HG02884 (cell line): Measurements from ENCODE around the gene HLA-C.
"Not testable (repeated sequence)": the region's sequence is repeated elsewhere in the genome, so short reads cannot be mapped to it uniquely, and the experiment has no call there.

ENCODE experiments used
- ATAC-seq: cut with Tn5 transposase; IDR thresholded peaks from one replicate; pipeline ENCODE4 v1.9.1; 2021; ENCODE audit warnings: mild to moderate bottlenecking, moderate library complexity; ENCODE audit not compliant: unreplicated experiment

Gene HLA-C

GRCh38 chr6:31270788-31271640 lies 878 bp downstream of the HLA-C start:
- ATAC-seq: no peak

DNA sequence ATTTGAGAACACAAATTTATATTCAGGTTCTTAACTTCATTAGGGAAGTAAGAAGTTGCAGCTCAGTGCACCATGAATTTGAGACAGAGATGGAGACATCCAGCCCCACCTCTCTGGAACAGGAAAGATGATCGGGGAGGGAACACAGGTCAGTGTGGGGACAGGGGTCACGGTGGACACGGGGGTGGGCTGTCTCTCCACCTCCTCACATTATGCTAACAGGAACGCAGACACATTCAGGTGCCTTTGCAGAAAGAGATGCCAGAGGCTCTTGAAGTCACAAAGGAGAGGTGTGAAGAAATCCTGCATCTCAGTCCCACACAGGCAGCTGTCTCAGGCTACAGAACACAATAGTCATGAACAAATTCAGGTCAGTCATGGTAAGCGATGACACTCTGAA lies 3.1 kb downstream of the HLA-C start:
- ATAC-seq: no peak

- no peak for ATAC-seq
These were observed 3.5 kb downstream of the HLA-C start for GRCh38 chr6:31268369-31268765.

DNA sequence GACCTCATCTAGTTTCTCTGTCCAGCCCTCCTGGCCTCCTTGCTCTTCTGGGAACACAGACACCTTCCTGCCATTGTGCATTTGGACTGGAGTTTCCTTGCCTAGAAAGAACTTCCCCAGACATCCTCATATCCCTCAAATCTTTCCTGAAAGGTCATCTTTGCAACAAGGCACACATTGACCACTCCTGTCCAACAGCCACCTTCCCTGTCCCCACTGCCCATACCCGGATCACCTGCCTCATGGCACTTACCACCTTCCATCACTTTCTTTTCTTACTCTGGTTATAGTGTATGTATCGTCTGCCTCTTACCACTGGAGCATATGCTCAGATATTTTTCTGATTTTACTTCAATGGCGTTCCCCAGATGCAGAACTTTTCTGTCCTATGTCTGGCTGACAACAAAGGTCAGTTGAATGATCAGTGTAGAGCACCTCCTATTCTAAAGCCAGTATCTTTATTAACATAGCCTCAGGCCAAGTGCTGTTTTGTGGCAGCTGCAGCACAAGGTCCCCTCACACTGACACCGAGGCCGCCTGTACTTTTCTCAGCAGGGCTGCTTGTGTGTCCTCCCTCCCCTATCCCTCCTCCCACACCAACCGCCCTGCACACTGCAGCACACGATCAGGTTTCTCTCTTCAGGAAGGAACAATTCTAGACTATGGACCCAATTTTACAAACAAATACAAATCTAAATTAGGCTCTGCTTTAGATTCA lies 4.1 kb downstream of the HLA-C start:
- ATAC-seq: no peak

DNA sequence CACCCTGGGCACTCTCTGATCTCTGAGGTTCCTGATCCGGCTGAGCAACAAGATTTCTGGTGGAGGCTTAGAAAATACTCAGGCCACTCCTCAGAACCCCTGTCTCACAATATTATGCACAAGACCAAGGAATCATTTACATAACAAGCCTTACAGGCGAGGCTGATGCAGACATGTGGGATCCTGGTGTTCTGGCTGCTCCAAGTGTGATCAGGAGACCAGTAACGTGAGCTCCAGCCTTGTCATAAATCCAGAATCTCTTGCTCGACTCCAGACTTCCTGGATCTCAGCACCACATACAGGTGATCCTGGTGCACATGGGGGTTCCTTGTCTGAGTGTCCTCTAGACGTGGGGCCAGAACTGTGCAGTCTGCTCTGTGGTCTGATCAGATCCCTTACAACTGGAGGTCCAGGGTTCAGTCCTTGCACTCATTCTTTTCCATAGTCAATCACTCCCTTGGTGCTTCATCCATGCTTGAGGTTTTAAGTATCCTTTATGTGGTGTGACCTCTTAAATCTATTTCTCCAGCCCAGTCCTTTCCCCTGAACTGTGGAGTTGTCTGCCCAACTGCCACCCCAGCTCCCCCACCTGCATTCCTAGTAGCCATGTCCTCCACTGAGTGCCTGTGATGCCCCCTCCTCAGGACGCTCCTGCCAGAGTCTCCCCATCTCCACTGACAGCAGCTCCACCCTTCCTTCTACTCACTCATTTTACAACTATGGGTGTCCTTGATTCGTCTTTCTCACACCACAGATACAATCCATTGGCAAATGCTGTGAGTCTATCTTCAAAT lies 5.1 kb downstream of the HLA-C start:
- no peak for ATAC-seq

DNA sequence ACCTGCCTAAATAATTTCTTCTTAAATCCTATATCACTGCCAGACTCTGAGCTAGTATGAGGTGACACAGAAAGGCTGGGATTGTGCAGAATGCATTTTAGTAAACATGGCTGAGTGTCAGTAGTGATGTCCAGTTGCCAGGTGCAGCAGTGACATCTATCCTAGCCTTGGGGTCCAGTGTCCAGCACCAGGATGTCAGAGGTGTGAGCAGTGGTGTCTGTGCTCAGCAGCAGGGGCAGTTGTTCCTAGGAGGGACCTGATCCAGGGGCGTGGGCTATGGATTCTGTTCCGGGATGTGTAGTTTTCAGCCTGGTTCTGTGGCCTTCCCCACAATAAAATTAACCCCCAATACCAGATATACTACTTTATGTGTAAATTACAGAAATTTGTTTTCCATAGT lies 6.0 kb downstream of the HLA-C start:
- ATAC-seq: no peak

GRCh38 chr6:31263346-31263933 lies 8.5 kb downstream of the HLA-C start:
- ATAC-seq: not testable (repeated sequence)

DNA sequence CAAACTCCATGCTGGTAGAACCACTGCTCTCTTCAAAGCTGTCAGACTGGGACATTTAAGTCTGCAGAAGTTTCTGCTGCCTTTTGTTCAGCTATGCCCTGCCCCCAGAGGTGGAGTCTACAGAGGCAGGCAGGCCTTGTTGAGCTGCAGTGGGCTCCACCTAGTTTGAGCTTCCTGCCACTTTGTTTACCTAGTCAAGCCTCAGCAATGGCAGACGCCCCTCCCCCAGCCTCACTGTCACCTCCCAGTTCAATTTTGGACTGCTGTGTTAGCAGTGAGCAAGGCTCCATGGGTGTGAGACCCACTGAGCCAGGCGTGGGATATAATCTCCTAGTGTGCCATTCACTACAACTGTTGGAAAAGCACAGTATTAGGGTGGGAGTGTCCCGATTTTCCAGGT lies 11.9 kb downstream of the HLA-C start:
- not testable (repeated sequence) for ATAC-seq

DNA sequence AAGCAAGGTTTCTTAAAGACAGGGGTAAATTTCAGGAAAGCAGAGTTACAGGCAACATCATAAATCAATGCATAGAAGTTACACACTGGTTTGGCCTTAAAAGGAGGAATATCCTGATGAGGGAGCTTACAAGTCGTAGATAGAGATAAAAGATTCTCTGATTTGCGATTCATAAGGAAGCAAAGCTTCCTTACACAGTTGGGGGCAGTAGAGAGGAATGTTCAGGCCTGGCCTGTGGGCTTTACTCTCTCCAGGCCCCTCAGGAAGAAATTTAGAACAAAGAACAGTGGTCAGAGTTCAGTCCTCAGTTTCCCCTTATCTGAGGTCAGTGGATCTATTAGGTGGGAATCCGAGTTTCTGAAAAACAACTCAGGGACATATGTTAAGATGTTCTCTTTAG lies 19.3 kb downstream of the HLA-C start:
- no peak for ATAC-seq

- ATAC-seq: no peak
These were observed 20.6 kb downstream of the HLA-C start for GRCh38 chr6:31251261-31251660.

- no peak for ATAC-seq
These were observed 22.7 kb downstream of the HLA-C start for GRCh38 chr6:31249184-31249583.

- ATAC-seq: no peak
These were observed 24.1 kb downstream of the HLA-C start for GRCh38 chr6:31247813-31248212.

DNA sequence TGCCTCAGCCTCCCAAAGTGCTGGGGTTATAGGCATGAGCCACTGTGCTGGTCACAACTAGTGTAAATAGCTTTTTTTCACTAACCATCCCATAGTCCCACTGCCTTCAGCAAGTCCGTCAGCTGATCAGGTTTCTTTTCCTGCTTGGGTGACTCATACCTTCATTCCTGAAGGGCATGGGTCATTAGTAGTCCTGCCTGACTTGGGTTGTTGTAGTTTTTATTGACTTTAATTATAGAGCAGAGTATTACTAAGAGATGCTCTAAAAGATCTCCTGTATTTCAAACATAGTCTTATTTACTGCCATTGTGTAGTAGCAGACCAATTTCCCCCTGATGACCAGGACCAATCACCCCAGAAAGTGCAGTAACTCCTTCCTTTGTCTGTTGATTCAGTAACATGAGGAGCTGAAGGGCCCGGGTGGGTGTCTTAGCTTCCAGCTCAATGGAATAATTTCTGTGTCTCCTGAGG lies 25.8 kb downstream of the HLA-C start:
- ATAC-seq: no peak

DNA sequence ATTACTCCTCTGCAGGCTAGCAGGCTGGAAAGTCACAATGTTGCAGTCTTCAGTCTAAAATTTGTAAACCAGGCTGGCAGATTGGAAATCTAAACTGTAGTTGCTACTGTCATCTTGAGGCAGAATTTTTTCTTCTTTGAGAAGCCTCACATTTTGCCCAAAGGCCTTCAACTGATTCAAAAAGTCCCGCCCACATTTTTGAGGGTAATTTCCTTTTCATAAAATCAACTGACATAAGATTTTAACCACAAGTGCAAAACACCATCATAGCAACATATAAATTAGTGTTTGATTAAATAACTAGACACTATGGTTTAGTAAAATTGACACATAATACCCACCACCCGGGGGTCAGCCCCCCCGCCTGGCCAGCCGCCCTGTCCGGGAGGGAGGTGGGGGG lies 28.4 kb downstream of the HLA-C start:
- ATAC-seq: no peak

GRCh38 chr6:31239854-31240253 lies 32.0 kb downstream of the HLA-C start:
- no peak for ATAC-seq

GRCh38 chr6:31234101-31234500 lies 37.8 kb downstream of the HLA-C start:
- ATAC-seq: not testable (repeated sequence)

GRCh38 chr6:31228476-31228875 lies 43.4 kb downstream of the HLA-C start:
- no peak for ATAC-seq

GRCh38 chr6:31227143-31227542 lies 44.7 kb downstream of the HLA-C start:
- no peak for ATAC-seq

GRCh38 chr6:31225735-31226134 lies 46.2 kb downstream of the HLA-C start:
- no peak for ATAC-seq

GRCh38 chr6:31222496-31222895 lies 49.4 kb downstream of the HLA-C start:
- ATAC-seq: no peak
